ENCODE data around the gene ZNF79. TPM values are rescaled to one million over a fixed set of nuclear protein-coding genes. Genes with fewer than 3 reads are reported as not detected.
A peak's percentile ranks its signal among the peaks of the same experiment; 100 is the strongest.

The ZNF79 gene
- total and polyA plus RNA-seq, 9 of the 15 experiments (the other 6 are each of a cell fraction or from before 2014, with no cell fraction given), result 0.62 to 7.0 (median 4.1) TPM

GRCh38 chr9:127423476-127423933 lies 677 bp upstream of the ZNF79 start (continued):
- TF ChIP-seq, protein P1, sequence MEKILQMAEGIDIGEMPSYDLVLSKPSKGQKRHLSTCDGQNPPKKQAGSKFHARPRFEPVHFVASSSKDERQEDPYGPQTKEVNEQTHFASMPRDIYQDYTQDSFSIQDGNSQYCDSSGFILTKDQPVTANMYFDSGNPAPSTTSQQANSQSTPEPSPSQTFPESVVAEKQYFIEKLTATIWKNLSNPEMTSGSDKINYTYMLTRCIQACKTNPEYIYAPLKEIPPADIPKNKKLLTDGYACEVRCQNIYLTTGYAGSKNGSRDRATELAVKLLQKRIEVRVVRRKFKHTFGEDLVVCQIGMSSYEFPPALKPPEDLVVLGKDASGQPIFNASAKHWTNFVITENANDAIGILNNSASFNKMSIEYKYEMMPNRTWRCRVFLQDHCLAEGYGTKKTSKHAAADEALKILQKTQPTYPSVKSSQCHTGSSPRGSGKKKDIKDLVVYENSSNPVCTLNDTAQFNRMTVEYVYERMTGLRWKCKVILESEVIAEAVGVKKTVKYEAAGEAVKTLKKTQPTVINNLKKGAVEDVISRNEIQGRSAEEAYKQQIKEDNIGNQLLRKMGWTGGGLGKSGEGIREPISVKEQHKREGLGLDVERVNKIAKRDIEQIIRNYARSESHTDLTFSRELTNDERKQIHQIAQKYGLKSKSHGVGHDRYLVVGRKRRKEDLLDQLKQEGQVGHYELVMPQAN (IDR thresholded peaks at IDR 0.05; ENCODE audit: borderline replicate concordance), result no peak
- no peak for TF ChIP-seq OTX1 (CRISPR knock-in tag; IDR thresholded peaks at IDR 0.05)
- no peak; the same call in 1 of the 2 replicates for TF ChIP-seq MAFF (IDR thresholded peaks at IDR 0.05; ENCODE audit: low read length)
- TF ChIP-seq ZBTB5 (IDR thresholded peaks at IDR 0.05), result no peak
- no peak for TF ChIP-seq ZBTB26 (CRISPR knock-in tag; IDR thresholded peaks at IDR 0.05)
- TF ChIP-seq GTF2F1 (IDR thresholded peaks at IDR 0.05; ENCODE audit: low read depth, low read length), result no peak
- no peak for TF ChIP-seq BRCA1 (IDR thresholded peaks at IDR 0.05)
- TF ChIP-seq BRCA1 (CRISPR knock-in tag; IDR thresholded peaks at IDR 0.05), result no peak
- TF ChIP-seq, protein P2, sequence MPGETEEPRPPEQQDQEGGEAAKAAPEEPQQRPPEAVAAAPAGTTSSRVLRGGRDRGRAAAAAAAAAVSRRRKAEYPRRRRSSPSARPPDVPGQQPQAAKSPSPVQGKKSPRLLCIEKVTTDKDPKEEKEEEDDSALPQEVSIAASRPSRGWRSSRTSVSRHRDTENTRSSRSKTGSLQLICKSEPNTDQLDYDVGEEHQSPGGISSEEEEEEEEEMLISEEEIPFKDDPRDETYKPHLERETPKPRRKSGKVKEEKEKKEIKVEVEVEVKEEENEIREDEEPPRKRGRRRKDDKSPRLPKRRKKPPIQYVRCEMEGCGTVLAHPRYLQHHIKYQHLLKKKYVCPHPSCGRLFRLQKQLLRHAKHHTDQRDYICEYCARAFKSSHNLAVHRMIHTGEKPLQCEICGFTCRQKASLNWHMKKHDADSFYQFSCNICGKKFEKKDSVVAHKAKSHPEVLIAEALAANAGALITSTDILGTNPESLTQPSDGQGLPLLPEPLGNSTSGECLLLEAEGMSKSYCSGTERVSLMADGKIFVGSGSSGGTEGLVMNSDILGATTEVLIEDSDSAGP (CRISPR knock-in tag; IDR thresholded peaks at IDR 0.05), result no peak
- peak; percentile 32; the same call in 1 of the 2 replicates for TF ChIP-seq ZNF316 (IDR thresholded peaks at IDR 0.05)
- peak; percentile 48; the same call in 1 of the 2 replicates for TF ChIP-seq SMARCE1 (IDR thresholded peaks at IDR 0.05)
- TF ChIP-seq CBX8 (IDR thresholded peaks at IDR 0.05; ENCODE audit: borderline replicate concordance, extremely low read depth, low read depth, low read length, poor library complexity, severe bottlenecking), result no peak
- no peak for TF ChIP-seq ZNF354B (CRISPR knock-in tag; IDR thresholded peaks at IDR 0.05)
- no peak for TF ChIP-seq ELK1 (CRISPR knock-in tag; IDR thresholded peaks at IDR 0.05)
- TF ChIP-seq CBX3 (IDR thresholded peaks at IDR 0.05; ENCODE audit: borderline replicate concordance in 1 of 2, low read length in 2 of 2), result no peak
- no peak for TF ChIP-seq KDM1A (IDR thresholded peaks at IDR 0.05)
- TF ChIP-seq ARID3A (IDR thresholded peaks at IDR 0.05; ENCODE audit: borderline replicate concordance, low read depth, low read length), result no peak
- no peak for TF ChIP-seq SAFB (IDR thresholded peaks at IDR 0.05; ENCODE audit: borderline replicate concordance, low read depth, low read length)
- TF ChIP-seq POLR2B (IDR thresholded peaks at IDR 0.05; ENCODE audit: low read depth, partially characterized antibody), result no peak
- TF ChIP-seq FOXJ2 (tag; IDR thresholded peaks at IDR 0.05), result no peak
